22Rv1 (cell line): ENCODE data around the gene ERFL.

Experiments
- H3K27ac ChIP-seq: fragments of 450-650 bp; 2 replicates; pipeline ENCODE4 v1.5.1; 2017
- CTCF ChIP-seq: fragments of 450-650 bp; IDR thresholded peaks from 2 replicates; pipeline ENCODE4 v1.5.1; 2017; ENCODE audit warnings: mild to moderate bottlenecking
- ZFX ChIP-seq: fragments of 450-650 bp; IDR thresholded peaks from 2 replicates; pipeline ENCODE4 v1.6.1; 2017; ENCODE audit warnings: antibody characterized with exemption, borderline replicate concordance

Gene ERFL

GRCh38 chr19:41859618-41860418 is 68.4 kb downstream of the ERFL start, which contains the start of gene RPS19:
Gene RPS19 (plus strand): TSS chr19:41860255. CDS start chr19:41860775, 520 bp downstream.
- H3K27ac ChIP-seq, result peak within 1 kb of the TSS; percentile 90
- TF ChIP-seq ZFX (no peak), CTCF (peak; percentile 73)

GRCh38 chr19:41859213-41859617 is 69.0 kb downstream of the ERFL start:
- peak overlapping the region; percentile 90 for H3K27ac ChIP-seq
- TF ChIP-seq CTCF, result no peak
- no peak for TF ChIP-seq ZFX
